LNCAP (cell line): ENCODE data around the gene CPEB2.

Source experiments
- TF ChIP-seq, protein P1 (sequence below): fragments of 450-650 bp; IDR thresholded peaks from 2 replicates; pipeline ENCODE4 v1.5.1; 2017; ENCODE audit warnings: mild to moderate bottlenecking

Gene CPEB2

DNA sequence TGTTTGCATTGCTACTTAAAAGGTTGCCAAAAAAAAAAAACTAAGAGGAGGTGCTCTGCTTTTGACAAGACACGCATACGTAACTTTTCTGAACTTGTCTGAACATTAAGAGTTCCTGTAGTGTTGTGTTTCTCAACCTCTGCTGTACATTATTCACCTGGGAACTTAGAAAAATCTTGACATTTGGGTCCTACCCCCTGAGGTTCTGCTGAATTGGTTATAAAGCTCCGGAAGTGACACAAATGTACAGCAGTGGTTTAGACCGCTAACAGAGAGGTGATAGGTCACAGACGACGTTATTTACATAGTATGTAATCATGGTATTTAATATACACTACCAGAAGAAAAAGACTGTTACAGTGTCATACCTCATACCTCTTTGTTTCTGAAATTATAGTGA is 61.1 kb downstream of the CPEB2 start:
- TF ChIP-seq, protein P1, sequence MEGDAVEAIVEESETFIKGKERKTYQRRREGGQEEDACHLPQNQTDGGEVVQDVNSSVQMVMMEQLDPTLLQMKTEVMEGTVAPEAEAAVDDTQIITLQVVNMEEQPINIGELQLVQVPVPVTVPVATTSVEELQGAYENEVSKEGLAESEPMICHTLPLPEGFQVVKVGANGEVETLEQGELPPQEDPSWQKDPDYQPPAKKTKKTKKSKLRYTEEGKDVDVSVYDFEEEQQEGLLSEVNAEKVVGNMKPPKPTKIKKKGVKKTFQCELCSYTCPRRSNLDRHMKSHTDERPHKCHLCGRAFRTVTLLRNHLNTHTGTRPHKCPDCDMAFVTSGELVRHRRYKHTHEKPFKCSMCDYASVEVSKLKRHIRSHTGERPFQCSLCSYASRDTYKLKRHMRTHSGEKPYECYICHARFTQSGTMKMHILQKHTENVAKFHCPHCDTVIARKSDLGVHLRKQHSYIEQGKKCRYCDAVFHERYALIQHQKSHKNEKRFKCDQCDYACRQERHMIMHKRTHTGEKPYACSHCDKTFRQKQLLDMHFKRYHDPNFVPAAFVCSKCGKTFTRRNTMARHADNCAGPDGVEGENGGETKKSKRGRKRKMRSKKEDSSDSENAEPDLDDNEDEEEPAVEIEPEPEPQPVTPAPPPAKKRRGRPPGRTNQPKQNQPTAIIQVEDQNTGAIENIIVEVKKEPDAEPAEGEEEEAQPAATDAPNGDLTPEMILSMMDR = no peak

DNA sequence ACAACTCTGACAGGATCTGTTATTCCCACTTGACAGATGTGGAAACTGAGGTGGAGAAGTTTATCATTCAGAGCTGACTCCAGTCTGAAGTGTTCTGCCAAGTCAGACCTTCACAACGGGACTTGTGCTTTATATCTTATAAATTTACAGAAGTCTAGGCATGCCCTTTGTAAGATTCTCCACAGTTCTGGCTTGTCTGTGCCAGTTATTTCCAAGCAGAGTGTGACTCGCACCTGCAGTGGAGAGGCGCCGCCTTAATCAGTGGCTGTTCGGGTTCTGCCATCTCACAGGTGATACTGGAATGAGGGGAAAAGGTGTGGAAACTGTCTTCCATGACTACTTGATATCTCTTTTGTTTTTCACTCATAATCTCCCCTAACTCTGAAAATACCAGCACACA is 63.2 kb downstream of the CPEB2 start:
- TF ChIP-seq, protein P1 = no peak

DNA sequence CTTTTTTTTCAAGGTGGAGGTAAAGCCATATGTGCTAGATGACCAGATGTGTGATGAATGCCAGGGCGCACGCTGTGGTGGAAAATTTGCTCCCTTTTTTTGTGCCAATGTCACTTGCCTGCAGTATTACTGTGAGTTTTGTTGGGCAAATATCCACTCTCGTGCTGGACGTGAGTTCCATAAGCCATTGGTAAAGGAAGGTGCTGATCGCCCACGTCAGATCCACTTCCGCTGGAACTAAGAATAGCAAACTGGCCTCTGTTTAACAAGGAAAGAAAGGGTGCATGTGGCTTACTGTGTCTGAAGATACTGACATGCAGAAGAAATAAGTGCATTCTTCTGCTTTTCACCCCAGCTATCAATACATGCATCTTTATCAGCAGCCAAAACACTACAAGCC is 63.9 kb downstream of the CPEB2 start:
- TF ChIP-seq, protein P1 = no peak

DNA sequence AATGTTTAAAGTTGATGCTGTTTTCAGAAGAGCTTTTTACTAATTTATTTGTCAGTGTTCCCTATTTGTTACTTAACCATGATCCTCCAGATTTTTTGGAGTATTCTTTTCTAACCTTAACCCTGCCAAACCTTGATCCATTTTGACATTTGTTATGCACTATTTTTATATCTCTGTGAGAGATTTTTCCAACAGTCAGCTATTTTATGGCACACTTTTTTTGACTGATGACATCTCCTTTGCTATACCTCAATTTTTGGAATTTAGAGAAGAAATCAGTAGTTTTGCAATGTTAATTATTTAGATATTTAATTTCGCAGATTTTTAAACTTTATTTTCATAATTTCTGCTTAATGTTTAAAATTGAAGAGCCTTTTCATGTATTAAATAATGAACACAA is 66.0 kb downstream of the CPEB2 start:
- TF ChIP-seq, protein P1 = no peak

DNA sequence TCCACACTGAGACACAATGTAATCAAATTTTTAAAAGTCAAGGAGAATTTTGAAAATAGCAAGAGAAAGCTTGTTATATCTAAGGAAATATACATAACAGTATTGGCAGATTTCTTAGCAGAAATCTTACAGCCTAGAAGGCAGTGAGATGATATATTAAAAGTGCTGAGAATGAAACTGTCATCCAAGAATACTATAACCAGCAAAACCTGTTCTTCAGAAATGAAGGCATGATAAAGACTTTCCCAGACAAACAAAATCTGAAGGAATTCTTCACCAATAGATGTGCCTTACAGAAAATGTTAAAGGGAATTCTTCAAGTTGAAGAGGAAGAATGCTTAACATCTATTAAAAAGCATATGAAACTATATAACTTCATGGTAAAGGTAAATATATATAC is 73.6 kb downstream of the CPEB2 start:
- TF ChIP-seq, protein P1 = no peak

DNA sequence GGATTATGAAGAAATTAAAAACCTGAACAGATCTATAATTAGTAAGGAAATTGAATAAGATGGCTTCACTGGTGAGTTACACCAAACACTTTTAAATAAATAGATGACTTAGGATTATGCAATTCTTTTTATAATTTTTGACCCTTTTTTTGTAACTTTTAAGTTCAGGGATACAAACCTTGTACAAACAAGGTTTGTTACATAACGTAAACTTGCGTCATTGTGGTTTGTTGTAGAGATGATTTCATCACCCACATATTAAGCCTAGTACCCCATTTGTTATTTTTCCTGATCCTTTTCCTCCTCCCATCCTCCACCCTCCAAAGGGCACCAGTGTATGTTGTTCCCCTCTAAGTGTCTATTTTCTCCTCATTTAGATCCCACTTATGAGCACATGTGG is 75.7 kb downstream of the CPEB2 start:
- TF ChIP-seq, protein P1 = no peak

DNA sequence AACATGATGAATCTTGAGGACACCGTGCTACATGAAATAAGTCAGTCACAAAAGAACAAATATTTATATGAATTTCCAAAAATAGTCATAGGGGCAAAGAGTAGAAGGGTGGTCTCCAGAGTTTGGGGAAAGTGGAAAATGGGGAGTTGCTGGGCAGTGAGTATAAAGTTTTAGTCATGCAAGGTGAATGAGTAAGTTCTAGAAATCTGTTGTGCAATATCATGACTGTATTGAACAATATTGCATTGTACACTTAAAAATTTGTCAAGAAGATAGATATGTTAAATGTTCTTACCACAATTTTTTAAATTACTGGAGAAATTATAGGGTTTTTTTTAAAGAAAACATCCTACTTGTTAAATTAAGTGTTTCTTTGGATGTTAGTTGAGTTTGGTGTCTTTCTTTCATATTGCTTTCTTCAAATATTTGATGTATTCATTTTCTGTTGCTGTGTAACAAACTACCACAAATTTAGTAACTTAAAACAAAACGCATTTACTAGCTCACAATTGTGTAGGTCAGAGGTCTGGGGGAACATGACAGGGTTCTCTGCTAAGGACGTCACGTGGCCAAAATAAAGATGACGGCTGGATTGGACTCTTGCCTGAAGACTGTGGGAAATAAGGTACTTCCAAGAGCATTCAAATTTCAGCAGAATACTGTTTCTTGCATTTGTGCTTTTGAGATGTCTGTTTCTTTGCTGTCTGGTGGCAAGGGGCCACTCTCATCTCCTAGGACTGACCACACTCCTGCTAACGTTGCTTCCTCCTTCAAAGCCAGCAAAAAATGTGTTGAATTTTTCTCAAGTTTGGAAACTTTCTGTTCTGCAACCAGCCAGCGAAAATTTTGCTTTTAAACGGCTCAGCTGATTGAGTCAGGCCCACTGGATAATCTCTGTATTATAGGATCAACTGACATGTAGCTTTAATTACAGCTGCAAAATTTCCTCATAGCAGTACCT is 76.7 kb downstream of the CPEB2 start:
- TF ChIP-seq, protein P1 = no peak
